Stimulated activated CD8-positive, alpha-beta memory T cell treated with anti-CD3 and anti-CD28 coated beads, Interleukin-4, amount 100 ng/mL, for 1 hour (primary cell): ENCODE results near the gene MACF1.
"Not testable (repeated sequence)": the region's sequence is repeated elsewhere in the genome, so short reads cannot be mapped to it uniquely, and the experiment has no call there.

Experiments
- DNase-seq, 2 donors: peaks; one replicate each; pipeline ENCODE4 v3.0.0-alpha.2; 2020; ENCODE audit warnings: low read depth in 2 of 2, low spot score in 1 of 2

The MACF1 gene, protein sequence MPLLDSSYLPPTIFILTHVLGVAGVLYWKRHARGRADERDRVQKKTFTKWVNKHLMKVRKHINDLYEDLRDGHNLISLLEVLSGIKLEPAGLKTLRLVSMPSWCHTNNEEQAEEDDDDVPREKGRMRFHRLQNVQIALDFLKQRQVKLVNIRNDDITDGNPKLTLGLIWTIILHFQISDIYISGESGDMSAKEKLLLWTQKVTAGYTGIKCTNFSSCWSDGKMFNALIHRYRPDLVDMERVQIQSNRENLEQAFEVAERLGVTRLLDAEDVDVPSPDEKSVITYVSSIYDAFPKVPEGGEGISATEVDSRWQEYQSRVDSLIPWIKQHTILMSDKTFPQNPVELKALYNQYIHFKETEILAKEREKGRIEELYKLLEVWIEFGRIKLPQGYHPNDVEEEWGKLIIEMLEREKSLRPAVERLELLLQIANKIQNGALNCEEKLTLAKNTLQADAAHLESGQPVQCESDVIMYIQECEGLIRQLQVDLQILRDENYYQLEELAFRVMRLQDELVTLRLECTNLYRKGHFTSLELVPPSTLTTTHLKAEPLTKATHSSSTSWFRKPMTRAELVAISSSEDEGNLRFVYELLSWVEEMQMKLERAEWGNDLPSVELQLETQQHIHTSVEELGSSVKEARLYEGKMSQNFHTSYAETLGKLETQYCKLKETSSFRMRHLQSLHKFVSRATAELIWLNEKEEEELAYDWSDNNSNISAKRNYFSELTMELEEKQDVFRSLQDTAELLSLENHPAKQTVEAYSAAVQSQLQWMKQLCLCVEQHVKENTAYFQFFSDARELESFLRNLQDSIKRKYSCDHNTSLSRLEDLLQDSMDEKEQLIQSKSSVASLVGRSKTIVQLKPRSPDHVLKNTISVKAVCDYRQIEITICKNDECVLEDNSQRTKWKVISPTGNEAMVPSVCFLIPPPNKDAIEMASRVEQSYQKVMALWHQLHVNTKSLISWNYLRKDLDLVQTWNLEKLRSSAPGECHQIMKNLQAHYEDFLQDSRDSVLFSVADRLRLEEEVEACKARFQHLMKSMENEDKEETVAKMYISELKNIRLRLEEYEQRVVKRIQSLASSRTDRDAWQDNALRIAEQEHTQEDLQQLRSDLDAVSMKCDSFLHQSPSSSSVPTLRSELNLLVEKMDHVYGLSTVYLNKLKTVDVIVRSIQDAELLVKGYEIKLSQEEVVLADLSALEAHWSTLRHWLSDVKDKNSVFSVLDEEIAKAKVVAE (N-terminal part only)

DNA sequence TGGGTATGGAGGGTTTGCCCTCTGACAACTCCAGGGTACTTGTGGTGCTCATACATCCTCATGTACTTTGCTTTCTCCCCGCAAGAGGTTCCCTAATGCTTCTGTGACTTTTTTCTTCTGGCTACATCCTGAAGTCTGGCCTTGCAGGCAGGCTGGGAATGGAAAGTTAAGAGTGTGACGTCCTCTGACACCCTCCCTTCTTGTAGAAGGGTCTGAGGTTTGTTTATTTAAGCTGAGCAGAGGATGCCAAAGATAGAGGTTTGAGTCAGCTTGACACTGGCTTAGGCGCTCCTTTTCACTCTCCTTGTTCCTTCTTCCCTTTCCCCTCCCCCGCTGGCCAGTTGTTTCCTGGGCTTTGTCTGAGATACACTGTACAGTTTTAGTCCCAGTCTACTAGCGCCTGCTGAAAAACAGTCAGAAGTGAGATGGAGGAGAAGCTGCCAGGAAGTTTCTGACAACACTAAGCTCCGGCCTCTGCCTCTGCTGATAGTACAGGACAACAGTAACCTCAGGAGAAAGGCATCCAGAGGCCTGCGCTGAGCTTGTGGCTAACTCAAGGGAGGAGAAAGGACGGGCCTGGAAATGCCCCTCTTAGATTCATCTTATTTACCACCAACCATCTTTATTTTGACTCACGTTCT is at the start of gene MACF1:
MACF1 (plus strand) TSS at position 255 of the 641 bp plus-strand sequence; CDS start at position 583, 328 bp downstream.
- DNase-seq, result no peak

DNA sequence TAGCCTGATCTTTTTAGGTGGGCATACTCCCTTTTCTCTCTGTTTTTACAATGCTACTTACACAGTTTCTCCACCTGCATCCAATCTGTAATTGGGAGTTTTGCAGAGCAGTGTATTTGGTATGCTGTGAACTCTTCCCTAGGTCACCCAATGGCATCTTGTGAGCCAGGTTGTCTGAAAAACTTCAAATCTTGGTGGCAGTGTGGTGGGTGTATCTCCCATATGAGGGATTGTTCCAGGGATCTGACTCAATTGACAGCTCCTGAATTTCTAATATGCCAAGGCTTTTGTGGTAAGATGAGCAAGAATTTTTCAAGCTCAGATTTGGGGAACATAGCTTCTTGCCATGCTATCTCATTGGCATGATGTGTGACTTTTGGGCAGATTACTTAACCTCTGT is 47.2 kb upstream of the MACF1 start:
- DNase-seq, result no peak

DNA sequence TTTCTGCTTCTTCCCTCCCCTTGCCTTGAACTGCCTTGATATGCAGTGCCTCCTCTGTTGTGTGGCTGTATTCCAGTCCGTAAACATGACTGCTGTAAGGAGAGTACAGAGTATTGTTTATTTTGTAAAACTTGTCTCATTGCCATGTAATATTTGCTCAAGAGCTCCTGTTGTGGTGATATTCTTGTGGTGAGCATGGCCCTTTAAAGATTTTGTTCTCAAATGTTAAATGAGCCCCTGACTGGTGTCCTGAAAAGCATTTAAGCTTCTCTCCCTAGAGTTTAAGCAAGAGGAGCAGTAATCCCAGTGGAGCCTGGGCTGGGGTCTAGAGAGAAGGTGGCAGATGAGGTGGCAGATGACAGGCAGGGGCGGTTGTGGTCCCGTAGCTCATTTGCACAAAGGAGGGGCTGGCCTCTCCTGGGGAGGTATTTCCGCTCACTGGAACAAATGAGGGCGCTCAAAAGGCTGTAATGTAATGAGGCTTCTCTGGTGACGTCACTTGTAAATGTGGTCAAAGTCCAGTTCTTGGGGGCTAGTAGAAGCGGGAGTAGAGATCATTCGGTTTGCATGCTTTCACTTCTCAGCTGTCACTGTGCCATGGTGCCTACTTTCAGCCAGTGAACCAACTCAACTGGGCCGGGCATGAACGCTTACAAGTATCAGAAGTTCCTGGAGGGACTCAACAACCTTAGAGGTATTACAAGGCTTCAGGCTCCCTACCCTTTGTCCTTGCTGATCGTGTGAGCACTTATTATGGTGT is 46.0 kb upstream of the MACF1 start:
- no peak for DNase-seq

DNA sequence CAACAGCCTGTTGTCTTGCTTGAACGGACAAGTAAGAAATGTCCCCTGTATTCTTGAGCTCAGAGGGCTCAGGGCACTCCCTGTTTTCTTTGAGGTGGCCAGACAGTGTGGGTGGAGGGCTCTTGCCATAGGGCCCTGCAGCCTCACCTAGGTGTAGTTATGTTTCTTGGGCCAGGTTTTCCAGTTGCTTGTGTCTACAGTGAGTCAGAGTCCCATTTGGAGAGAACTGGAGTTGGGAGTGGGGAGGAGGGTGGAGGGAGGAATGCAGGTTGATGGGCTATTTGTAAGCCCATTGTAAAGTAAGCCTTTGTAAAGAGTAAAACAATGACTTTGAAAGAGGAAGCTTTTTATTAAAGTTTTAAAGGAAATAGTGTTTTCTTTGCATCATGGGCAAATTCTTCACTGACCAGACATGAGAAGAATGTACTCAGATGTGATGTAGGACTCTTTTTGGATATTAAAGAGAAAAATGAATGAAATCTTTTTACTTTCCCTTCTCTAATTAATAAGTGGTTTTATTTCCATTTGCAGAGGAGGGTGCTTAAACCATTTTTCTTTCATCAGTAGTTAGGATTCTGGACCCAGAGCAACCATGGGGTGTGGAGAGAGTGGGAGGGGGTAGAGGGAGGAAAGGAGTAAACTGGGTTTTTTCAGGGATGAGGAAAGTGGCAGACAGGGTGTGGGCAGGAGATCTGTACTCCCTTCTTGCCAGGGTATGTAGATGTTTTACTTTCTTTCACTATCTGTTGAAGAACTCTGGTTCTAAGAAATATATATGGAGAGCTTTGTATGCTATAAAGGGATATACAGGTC is 45.1 kb upstream of the MACF1 start:
- no peak for DNase-seq

DNA sequence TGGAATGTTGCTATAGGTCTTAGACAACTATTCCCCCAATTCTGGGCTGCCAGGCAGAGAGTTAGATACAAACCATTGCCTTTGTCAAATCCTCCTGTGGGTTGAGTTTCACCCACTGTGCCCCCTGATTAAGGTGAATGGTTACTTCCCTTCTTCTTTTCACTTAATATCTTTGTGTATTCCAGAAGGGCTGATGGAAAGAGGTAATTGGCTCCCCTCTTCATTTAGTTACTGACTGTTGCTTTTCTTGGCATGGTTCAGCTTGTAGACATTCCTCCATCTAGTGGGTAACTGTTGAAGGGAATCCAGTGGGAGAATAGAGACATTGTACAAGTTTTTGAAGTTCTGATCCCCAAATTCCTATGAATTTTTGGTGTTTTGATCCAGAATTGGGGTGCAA is 43.8 kb upstream of the MACF1 start:
- no peak for DNase-seq

DNA sequence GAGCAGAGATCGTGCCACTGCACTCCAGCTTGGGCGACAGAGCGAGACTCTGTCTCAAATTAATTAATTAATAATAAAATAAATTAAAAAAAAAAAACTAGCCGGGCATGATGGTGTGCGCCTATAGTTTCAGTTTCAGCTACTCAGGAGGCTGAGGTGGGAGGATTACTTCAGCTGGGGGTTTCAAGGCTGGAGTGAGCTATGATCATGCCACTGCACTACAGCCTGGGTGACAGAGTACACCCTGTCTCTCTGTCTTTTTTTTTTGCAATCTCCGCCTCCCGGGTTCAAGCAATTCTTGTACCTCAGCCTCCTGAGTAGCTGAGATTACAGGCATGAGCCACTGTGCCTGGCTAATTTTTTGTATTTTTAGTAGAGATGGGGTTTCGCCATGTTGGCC is 42.7 kb upstream of the MACF1 start:
- DNase-seq, result not testable (repeated sequence)

DNA sequence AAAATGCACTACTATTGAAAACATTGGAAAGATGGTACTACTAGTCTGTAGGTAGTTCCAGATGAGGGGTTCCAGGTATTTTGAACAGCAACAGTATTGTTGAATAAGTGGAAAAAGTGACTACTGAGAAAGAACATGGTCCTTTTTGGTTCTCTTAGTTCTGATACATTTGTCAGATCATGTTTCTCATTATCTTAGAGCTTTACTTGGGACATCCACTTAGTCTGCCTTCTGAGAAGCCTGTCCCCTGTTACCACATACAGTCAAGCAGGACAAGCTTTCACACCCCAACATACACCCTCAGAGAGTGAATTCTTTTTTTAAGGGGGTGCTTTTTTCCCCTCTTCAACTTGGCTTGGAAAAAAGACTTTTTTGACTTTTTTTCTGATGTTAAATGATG is 41.0 kb upstream of the MACF1 start:
- no peak for DNase-seq

DNA sequence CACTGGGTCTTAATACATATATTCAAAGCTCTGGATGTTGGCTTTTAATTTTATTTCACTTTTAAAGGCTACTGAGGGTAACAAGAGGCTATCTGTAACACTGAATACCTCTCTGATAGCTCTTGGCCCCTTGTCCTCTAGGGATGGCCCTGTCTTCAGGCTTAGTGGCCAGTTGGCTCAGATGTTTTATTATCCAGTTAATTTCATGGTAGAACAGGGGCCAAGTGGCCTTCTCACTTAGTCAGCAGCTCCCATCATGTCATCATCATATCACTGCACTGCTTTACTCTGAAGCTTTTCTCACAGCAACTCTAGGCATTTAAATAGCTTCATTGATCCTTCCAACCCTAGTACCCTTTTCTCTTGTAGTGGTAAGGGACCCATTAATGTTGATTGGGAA is 40.2 kb upstream of the MACF1 start:
- no peak for DNase-seq

DNA sequence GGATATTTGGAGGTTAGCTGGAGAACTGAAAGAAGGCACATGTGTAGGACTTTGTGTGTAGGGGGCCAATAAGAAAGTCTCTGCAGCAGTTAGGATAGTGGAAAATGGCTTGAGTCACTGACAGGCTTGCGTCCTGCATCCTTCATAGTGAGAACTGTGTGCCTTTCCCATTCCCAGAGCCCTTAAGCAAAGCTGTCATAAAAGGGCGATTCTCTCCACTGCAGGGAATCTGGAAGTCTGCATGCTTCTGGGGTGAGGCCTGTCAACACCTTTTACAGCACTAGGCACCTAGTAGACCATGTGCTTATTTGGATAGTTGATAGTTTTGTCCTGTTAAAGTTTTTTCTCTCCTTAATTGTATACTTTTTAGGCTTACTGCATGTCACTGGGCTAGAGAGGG is 39.4 kb upstream of the MACF1 start:
- no peak for DNase-seq

DNA sequence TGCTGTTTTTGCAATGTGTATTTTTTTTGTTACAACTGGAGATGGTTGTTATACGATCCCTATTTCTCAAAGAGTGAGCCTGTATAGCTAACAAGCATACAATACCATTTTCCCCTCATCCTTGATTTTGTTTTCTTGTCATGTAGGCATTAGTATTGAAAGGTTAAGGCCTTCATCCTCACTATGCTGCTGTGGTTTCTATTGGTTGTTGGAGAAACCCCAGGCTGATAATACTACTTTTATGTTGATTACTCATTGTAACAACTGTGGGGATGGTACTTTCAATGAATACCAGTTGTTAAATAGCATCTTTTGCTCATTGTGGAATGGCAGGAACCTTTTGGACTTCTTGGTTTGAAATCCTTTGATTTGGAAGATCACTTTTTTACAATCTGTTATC is 39.0 kb upstream of the MACF1 start:
- DNase-seq, result no peak

DNA sequence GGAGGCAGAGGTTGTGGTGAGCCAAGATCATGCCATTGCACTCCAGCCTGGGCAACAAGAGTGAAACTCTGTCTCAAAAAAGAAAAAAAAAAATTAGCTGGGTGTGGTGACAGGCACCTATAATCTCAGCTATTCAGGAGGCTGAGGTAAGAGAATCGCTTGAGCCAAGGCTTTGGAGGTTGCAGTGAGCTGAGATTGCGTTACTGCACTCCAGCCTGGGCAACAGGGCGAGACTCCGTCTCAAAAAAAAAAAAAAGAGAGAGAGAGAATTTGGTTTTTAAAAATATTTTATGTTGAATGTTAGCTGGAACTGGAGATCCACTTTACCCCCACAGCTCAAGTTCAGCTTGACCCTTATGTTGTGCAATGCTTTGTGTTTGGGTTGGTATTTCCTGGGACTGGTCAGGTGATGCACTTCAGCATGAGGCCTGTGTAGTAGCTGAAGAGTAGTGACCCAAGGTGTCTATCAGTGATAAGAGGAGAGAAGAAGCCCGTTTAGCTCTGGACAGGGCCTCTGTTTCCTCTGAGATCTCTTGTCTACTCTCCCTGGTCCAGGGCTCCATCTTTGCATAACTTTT is 36.8 kb upstream of the MACF1 start:
- DNase-seq, result no peak

DNA sequence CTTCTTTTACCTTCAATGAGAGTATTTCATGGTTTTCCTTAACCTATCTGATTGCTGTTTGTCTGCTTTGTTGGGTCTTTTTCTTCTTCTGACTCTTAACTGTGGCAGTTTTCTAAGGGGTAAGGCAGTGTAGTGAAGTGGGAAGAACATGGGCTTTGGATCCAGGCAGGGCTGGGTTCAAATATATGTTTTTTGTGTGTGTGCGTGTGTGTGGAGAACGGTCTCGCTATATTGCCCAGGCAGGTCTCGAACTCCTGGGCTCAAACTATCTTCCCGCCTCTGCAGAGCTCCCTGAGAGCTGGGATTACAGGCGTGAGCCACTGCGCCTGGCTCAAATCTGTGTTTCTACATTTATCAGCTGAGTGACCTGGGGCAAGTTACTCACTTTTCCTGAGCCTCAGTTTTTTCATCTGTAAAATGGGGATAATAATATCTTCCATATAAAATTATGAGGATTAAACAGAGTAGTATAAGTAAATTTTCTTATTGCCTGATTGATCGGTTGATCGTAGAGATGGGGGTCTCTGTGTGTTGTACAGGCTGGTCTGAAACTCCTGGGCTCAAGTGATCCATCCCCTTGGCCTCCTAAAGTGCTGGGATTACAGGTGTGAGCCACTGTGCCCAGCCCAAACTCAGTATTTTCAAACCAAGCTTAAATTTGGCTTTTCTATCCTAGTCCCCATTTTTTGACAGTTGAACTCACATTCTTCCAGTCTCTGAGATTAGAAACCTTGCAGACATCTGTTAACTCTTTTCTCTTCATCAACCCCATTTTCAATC is 36.0 kb upstream of the MACF1 start:
- DNase-seq, result no peak

DNA sequence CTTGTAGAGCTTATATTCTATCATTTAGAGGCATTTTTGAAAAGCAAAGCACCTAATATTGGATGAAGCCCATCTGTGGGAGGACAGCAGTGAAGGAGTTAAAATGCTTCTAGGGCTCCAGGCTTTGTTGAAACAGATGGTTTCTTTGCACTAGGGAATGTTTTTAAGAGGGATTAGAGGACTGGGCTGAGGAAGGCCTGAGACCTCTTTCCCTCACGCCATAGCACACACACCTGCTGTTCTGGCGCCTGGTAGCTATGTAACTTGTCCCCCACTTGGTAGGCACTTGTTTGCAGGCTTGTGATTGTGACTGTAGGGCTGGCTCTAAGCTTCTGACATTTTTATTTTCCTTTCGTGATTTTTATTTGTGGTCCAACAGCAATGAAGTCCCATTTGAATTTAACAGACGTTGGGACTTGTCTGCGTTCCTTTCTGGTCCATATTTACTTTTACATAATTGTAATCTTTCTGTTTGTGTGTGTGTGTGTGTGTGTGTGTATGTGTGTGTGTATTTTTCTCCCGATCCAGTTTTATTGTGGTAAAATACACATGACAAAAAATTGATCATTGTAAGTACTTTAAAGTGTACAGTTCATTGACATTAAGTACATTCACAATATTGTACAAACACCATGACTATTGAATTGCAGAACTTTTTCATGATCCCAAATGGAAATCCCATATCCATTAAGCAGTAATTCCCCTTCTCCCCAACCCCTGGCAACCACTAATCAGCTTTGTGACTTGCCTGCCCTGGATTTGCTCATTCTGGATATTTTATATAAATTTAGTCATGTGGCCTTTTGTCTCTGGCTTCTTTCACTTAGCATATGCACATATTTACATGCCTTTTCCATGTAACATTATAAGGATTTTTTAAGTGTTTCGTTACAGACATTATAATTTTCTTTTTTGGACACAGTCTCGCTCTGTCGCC is 33.5 kb upstream of the MACF1 start:
- no peak for DNase-seq

DNA sequence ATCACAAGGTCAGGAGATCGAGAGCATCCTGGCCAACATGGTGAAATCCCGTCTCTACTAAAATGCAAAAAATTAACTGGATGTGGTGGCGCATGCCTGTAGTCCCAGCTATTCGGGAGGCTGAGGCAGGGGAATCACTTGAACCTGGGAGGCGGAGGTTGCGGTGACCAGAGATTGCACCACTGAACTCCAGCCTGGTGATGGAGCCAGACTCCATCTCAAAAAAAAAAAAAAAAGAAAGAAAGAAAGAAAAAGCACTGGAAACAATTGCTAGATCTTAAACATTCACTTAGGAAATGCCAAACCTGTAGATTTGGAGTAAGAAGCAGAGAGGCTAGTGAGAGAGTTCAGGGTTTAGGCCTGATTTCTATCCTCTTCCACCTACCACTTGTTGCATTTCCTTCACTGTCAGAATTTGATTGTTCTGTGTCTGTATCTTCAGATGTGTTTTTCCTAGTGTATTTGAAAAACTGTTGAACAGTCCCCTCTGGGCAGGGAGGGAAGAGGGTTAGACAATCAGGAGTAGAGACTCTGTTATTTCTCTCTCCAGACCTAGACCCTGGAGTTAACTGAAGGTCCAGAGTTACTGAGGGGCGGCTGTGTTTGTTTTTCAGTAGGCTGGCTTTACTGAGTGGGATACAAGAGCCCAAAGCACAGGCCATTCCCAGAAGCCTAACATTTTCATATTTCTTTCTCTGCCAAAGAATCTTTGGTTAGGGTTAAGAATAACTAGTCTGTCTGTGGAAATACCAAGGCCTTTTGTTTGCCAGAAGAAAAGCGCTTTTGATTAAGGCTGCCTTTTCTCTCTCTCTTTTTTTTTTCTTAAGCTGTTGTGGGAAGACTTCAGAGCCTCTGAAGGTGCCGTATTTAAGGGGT is 31.1 kb upstream of the MACF1 start:
- DNase-seq, result no peak

DNA sequence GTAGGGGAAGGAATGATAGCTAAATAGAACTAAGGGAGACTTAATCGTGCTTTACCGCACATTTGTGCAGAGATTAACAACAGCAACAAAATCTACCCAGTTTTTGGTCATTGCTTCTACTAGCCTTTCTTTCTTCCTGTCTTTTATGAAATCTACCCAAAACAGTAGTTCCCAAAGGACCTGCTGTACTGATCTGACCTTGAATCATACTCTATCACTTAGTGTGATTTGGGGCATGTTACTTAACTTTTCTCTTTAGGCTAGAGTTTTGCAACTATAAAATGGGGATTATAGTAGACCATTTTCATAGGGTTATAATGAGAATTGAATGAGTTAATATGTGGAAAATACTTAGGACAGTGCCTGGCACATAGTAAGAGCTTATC is 30.5 kb upstream of the MACF1 start:
- DNase-seq, result no peak

DNA sequence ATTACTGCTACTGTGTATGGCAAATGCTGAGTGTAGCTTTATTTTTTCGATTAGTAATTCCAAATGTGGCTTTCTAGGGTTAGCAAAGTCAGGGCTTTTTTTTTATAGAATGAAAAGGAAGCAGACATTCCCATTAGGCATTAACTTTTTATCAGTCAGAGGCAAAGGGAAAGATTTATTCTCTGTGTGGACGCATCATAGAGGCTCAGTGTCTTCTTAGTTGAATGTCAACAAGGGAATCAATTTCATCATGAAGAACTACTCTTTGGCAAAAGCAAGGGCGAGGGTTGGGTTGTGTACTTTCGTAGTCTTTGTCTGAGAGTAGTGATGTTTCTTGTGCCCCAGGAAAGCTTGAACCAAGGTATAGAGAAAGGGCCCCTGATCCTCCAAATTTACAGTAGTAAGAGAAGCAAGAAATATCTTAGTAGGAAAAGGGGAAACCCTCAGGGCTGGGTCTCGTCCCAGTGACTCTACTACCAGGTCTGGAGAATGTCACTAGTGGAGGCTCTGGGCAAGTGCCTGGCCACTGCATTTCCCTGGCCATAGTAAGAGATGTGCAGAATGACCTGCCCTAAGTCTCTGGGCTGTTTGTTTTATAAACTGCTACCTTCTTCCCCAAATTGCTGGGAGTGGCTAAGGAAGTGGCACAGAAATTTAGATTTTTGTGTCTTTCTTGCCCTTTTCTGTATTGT is 30.0 kb upstream of the MACF1 start:
- no peak for DNase-seq
